H54 (cell line): ENCODE data around the gene TGM4.

Experiments
- DNase-seq: peaks from one replicate; pipeline ENCODE4 v3.0.0; 2011; ENCODE audit warnings: low spot score, mixed read lengths; ENCODE audit not compliant: insufficient read length
- FAIRE-seq: peaks from 3 replicates; lab custom pipeline; 2011; peaks lifted over from hg19 to GRCh38; lab: Jason Lieb, UNC
- POLR2A ChIP-seq: IDR thresholded peaks from 2 replicates; pipeline ENCODE4 v1.6.1; 2011; ENCODE audit warnings: low read depth, mild to moderate bottlenecking, low read length

TGM4 gene

DNA sequence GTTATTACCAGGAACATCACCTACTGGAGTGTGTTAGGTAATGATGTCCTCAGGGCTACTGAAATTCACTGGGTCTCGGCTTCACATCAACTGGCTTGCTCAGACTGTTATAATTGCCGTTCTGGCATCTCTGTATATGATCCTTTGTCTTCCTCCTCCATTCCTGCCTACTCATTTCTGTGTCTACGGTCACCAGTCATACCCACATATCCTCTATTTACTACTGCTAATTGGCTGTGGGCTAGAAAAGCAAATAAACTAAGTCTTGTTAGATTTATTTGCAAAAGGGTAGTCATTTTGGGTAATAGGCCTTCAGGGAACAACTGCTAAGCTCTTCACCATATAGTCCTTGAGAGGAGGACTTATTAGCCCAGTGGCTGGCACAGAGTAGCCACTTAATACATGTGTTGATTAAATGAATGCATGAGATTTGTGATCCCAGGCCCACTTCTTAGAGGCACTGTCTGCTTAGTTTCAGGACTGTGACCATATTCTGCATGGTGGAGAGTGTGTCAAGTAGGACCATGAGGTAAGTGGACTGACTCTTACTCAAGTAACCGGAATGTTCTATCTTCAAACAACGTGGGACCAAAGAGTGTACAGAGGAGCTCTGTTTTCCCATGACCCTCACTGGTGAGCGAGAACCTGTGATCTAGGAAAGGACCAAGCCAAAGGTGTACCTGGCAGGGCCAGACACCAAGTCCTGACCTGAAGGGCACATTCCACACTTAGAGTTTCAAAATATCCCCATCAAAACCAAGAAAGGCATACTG is 88.4 kb downstream of the TGM4 start:
- DNase-seq (no peak), FAIRE-seq (no peak)
- TF ChIP-seq POLR2A: no peak

DNA sequence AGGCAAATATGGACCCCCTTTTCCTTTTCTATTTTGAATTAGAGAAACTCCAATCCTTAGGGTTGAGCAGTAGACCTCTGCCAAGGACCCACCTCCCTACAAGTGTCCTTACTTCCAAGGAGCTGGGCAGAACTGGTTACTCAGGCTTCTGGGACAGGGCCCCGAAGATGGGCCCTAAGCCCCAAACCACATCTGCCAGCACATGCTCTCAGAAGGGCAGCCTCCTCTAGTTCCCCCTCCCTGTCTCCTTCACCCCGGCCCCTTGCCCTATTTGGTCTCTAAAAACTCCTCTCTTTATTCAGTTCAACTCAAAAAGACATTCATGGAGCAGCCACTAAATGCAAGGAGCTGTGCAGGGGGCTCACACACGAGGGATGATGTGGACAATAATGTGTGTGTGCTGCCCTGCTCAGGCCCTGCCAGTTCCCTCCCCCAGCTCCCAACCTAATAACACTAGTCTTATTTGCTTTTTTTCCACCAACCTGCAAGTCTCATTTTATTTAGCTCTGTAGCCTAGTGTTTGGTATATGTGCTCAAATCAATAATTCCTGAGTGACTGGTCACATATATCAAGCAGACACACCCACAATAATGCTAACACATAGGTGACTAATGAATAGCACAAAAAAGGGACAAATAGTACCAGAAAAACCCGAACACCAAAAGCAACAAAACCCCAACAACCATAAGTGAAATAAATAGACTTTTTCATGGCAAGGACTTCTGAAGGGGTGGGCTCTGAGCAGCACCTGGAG is 89.3 kb downstream of the TGM4 start:
- TF ChIP-seq POLR2A: no peak
- no peak for FAIRE-seq
- no peak for DNase-seq
